ENCODE results near the gene ADGRG4. TPM values are rescaled to one million over a fixed set of nuclear protein-coding genes. Genes with fewer than 3 reads are reported as not detected.

ADGRG4 gene
- total RNA-seq, 1 experiment from 2014 or later, result not detected

GRCh38 chrX:136450050-136450830 lies 149.5 kb downstream of the ADGRG4 start:
- peak overlapping the region; percentile 55; the same call in 1 of the 2 replicates for H2AFZ ChIP-seq (ENCODE audit: low read length)
- H3K36me3 ChIP-seq (ENCODE audit: low read depth, low read length), result no peaks in the 10 kb centered on the region
- TF ChIP-seq CTCF (conservative IDR thresholded peaks at IDR 0.05; ENCODE audit: low read depth, low read length), result no peak
- TF ChIP-seq EZH2 (IDR thresholded peaks at IDR 0.05; ENCODE audit: low read length, unreplicated experiment), result no peak
- TF ChIP-seq EZH2phosphoT487 (IDR thresholded peaks at IDR 0.05; ENCODE audit: borderline replicate concordance, low read length), result no peak
- peak overlapping the region; percentile 43; the same call in 1 of the 2 replicates for H3K4me3 ChIP-seq (ENCODE audit: low read length)
- no peaks in the 10 kb centered on the region for H4K20me1 ChIP-seq (ENCODE audit: low read length)
- ChIA-PET POLR2A (ENCODE audit: unreplicated experiment) (interaction anchor here (0.5 kb wide), 1 partner anchor 42 kb away, joined by 3 read pairs; no protein-coding TSS in a partner anchor), CTCF (no interaction called here)
- peak; percentile 33 for ATAC-seq
- H3K9me3 ChIP-seq (ENCODE audit: low read length), result no peaks in the 10 kb centered on the region
- H3K27ac ChIP-seq (ENCODE audit: low read length), result peak overlapping the region; percentile 55; the same call in 1 of the 2 replicates
- H3K79me2 ChIP-seq (ENCODE audit: low read length), result no peaks in the 10 kb centered on the region
- no peaks in the 10 kb centered on the region for H3F3A ChIP-seq (ENCODE audit: low read length, unreplicated experiment)
- H3K9ac ChIP-seq (ENCODE audit: low read length), result no peak overlapping the region
- intact Hi-C loops (cut with micrococcal nuclease), result loop anchor here (5.0 kb wide), 1 partner anchor 37 kb away; the partner anchor contains the start of gene BRS3
- H3K27me3 ChIP-seq (ENCODE audit: low read length), result no peaks in the 10 kb centered on the region
- BruUV-seq (replicated peaks), result no TSS peak
- peak overlapping the region; percentile 66 for H3K4me2 ChIP-seq (ENCODE audit: low read length)
- no peaks in the 10 kb centered on the region for H3K9me2 ChIP-seq (replicated peaks; ENCODE audit: low read length)
- DNase-seq, result peak; percentile 62
- H3K4me1 ChIP-seq (ENCODE audit: insufficient read depth, low read length), result peaks cover 45% of the 10 kb centered on the region

DNA sequence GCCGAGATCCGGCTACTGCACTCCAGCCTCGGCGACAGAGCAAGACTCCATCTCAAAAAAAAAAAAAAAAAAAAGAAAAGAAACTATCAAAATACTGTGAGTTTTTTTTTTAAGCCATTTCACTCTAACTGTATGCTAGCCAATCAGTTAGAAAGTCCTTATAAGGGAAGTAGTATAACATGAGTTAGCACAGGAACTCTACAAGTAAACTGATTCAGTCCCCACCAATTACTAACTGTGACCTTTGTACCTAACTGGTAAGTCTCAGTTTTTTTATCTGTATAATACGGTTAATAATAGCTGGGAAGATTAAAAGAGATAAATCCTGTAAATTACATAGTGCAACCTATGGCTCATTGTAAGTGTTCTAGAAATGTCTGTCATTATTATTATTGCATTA lies 151.9 kb downstream of the ADGRG4 start:
- Histone ChIP-seq H3K4me2 (ENCODE audit: low read length) (no peak overlapping the region), H3K9me3 (ENCODE audit: low read length) (no peaks in the 10 kb centered on the region), H2AFZ (ENCODE audit: low read length) (no peak overlapping the region), H3F3A (ENCODE audit: low read length, unreplicated experiment) (no peaks in the 10 kb centered on the region), H3K4me3 (ENCODE audit: low read length) (no peak overlapping the region), H3K79me2 (ENCODE audit: low read length) (no peaks in the 10 kb centered on the region), H3K27ac (ENCODE audit: low read length) (no peak overlapping the region), H3K27me3 (ENCODE audit: low read length) (no peaks in the 10 kb centered on the region), H4K20me1 (ENCODE audit: low read length) (no peaks in the 10 kb centered on the region), H3K4me1 (ENCODE audit: insufficient read depth, low read length) (peaks cover 42% of the 10 kb centered on the region), H3K9me2 (replicated peaks; ENCODE audit: low read length) (no peaks in the 10 kb centered on the region), H3K36me3 (ENCODE audit: low read depth, low read length) (no peaks in the 10 kb centered on the region), H3K9ac (ENCODE audit: low read length) (no peak overlapping the region)
- no peak for TF ChIP-seq EZH2 (IDR thresholded peaks at IDR 0.05; ENCODE audit: low read length, unreplicated experiment)
- no peak for TF ChIP-seq EZH2phosphoT487 (IDR thresholded peaks at IDR 0.05; ENCODE audit: borderline replicate concordance, low read length)
- no peak for TF ChIP-seq CTCF (conservative IDR thresholded peaks at IDR 0.05; ENCODE audit: low read depth, low read length)
- ATAC-seq (no peak), DNase-seq (no peak)
- intact Hi-C loops (cut with micrococcal nuclease), result loop anchor here (1.0 to 5.0 kb wide), 2 partner anchors 35 to 55 kb away; partner anchors contain the start of gene BRS3
- CTCF ChIA-PET, result no interaction called here
- no TSS peak for BruUV-seq (replicated peaks)
- POLR2A ChIA-PET (ENCODE audit: unreplicated experiment), result no interaction called here

GRCh38 chrX:136453114-136453513 lies 152.4 kb downstream of the ADGRG4 start:
- no peak for ATAC-seq

More at GRCh38 chrX:136453114-136453513, 152.4 kb downstream of the ADGRG4 start:
- no peak for DNase-seq
- Histone ChIP-seq H3K9ac (ENCODE audit: low read length) (no peak overlapping the region), H3K27ac (ENCODE audit: low read length) (no peak overlapping the region), H3K27me3 (ENCODE audit: low read length) (no peaks in the 10 kb centered on the region), H3K9me2 (replicated peaks; ENCODE audit: low read length) (no peaks in the 10 kb centered on the region), H3K4me3 (ENCODE audit: low read length) (no peak overlapping the region), H3K36me3 (ENCODE audit: low read depth, low read length) (no peaks in the 10 kb centered on the region), H3K4me2 (ENCODE audit: low read length) (peak overlapping the region; percentile 27; the same call in 1 of the 2 replicates), H3K9me3 (ENCODE audit: low read length) (no peaks in the 10 kb centered on the region), H3F3A (ENCODE audit: low read length, unreplicated experiment) (no peaks in the 10 kb centered on the region), H4K20me1 (ENCODE audit: low read length) (no peaks in the 10 kb centered on the region), H2AFZ (ENCODE audit: low read length) (no peak overlapping the region), H3K79me2 (ENCODE audit: low read length) (no peaks in the 10 kb centered on the region), H3K4me1 (ENCODE audit: insufficient read depth, low read length) (peaks cover 38% of the 10 kb centered on the region)
- POLR2A ChIA-PET (ENCODE audit: unreplicated experiment), result interaction anchor here (0.5 kb wide), 1 partner anchor 43 kb away, joined by 5 read pairs; no protein-coding TSS in a partner anchor
- CTCF ChIA-PET, result no interaction called here
- no TSS peak for BruUV-seq (replicated peaks)
- TF ChIP-seq CTCF (conservative IDR thresholded peaks at IDR 0.05; ENCODE audit: low read depth, low read length), result no peak
- no peak for TF ChIP-seq EZH2 (IDR thresholded peaks at IDR 0.05; ENCODE audit: low read length, unreplicated experiment)
- no peak for TF ChIP-seq EZH2phosphoT487 (IDR thresholded peaks at IDR 0.05; ENCODE audit: borderline replicate concordance, low read length)
- intact Hi-C loops (cut with micrococcal nuclease), result loop anchor here (1.0 to 5.0 kb wide), 2 partner anchors 34 to 56 kb away; partner anchors contain the start of gene BRS3

All from PC-3 (cell line).